Esophagus squamous epithelium (tissue), 5 donors: Measurements from ENCODE around the gene ZBED1. TPM values are rescaled to one million over a fixed set of nuclear protein-coding genes. Genes with fewer than 3 reads are reported as not detected.

Experiments
- DNase-seq: peaks from one replicate; lab custom pipeline; 2025; lab: John Stamatoyannopoulos, UW
- H3K27ac ChIP-seq, 4 donors: fragments of 200-600 bp; sonication (generic); one replicate each; pipeline ENCODE4 v1.5.1; 2016 to 2019; ENCODE audit warnings: mild to moderate bottlenecking in 1 of 4
- H3K27me3 ChIP-seq, 4 donors: fragments of 200-600 bp; sonication (generic); 1 replicate in 3 of 4; 2 replicates in 1 of 4; pipeline versions ENCODE4 v1.5.1 to v1.6.0; 2017 to 2021; ENCODE audit warnings: antibody characterized with exemption in 1 of 4
- H3K36me3 ChIP-seq, 3 donors: fragments of 200-600 bp; sonication (generic); one replicate each; pipeline ENCODE4 v1.5.1; 2016 to 2019
- H3K4me1 ChIP-seq, 3 donors: fragments of 200-600 bp; sonication (generic); one replicate each; pipeline ENCODE4 v1.5.1; 2017 to 2019
- H3K4me3 ChIP-seq, 4 donors: fragments of 200-600 bp; sonication (generic); 1 replicate in 3 of 4; 2 replicates in 1 of 4; pipeline ENCODE4 v1.5.1; 2016 to 2019; ENCODE audit warnings: mild to moderate bottlenecking in 2 of 4, moderate library complexity in 1 of 4
- H3K9me3 ChIP-seq, 3 donors: fragments of 200-600 bp; sonication (generic); one replicate each; pipeline ENCODE4 v1.5.1; 2016 to 2019
- CTCF ChIP-seq, 6 experiments: fragments of 450-650 bp in 4 of 6; fragments of 200-600 bp in 2 of 6; sonication (generic) in 2 of 6; IDR thresholded peaks; one replicate each; pipeline ENCODE4 v1.5.1; 2016 to 2019; ENCODE audit warnings: antibody characterized with exemption in 6 of 6, mild to moderate bottlenecking in 4 of 6, moderate library complexity in 4 of 6
- POLR2A ChIP-seq, 4 donors: fragments of 450-650 bp; IDR thresholded peaks; one replicate each; pipeline ENCODE4 v1.6.1; 2017; ENCODE audit warnings: antibody characterized with exemption in 4 of 4, mild to moderate bottlenecking in 4 of 4, moderate library complexity in 3 of 4
- WGBS, 2 donors: methylation state at CpG; one replicate each; pipeline ENCODE4 v1.1.5; 2018; 5-methylcytosine and 5-hydroxymethylcytosine counted together
- intact Hi-C: fragments of 100-400 bp; cut with DNase I; formaldehyde crosslinking; loops from one replicate; pipeline ENCODE4 v1.15.0; 2022
- total RNA-seq, 4 donors: library from RNA; depleted of rRNA; stranded (reverse); fragments of >200 nt; gene quantifications; one replicate each; pipeline ENCODE4 v1.1.0, GENCODE V29; 2016
- donor health status: DM: yes; HTN: yes; CAD: no.

ZBED1 gene
- total RNA-seq, 4 donors from 2014 or later, result 17.5 to 31.0 (median 25.5) TPM

- Histone ChIP-seq H3K4me1 (no peaks in the 10 kb centered on the region), H3K27ac (no peak overlapping the region), H3K4me3 (no peak overlapping the region), H3K36me3 (no peaks in the 10 kb centered on the region), H3K27me3 (no peaks in the 10 kb centered on the region), H3K9me3 (no peaks in the 10 kb centered on the region)
- no peak for DNase-seq
- WGBS, 2 donors, result 45% methylated on average over 3 of the region's 6 CpGs
- no peak for TF ChIP-seq CTCF (IDR thresholded peaks at IDR 0.05)
- no peak for TF ChIP-seq POLR2A (IDR thresholded peaks at IDR 0.05)
- intact Hi-C loops, result loop anchor here (10.0 kb wide), 1 partner anchor 78 kb away; no protein-coding TSS in a partner anchor
Observed at GRCh38 chrX:2517055-2517454, 16.3 kb upstream of the ZBED1 start.

- WGBS, 2 donors, result 74 to 77% methylated on average over 5 of the region's 5 CpGs
- intact Hi-C loops, result loop anchor here (10.0 kb wide), 1 partner anchor 78 kb away; no protein-coding TSS in a partner anchor
- H3K9me3 ChIP-seq, result no peaks in the 10 kb centered on the region
- no peaks in the 10 kb centered on the region for H3K27me3 ChIP-seq
- DNase-seq, result no peak
- no peaks in the 10 kb centered on the region for H3K4me1 ChIP-seq
- no peak overlapping the region for H3K27ac ChIP-seq
- TF ChIP-seq CTCF (IDR thresholded peaks at IDR 0.05), result no peak
- TF ChIP-seq POLR2A (IDR thresholded peaks at IDR 0.05), result no peak
- no peak overlapping the region for H3K4me3 ChIP-seq
- no peaks in the 10 kb centered on the region for H3K36me3 ChIP-seq
Observed at GRCh38 chrX:2516623-2517022, 15.8 kb upstream of the ZBED1 start.

- no peak overlapping the region for H3K27ac ChIP-seq
- WGBS, 2 donors, result 51 to 64% methylated on average over 5 of the region's 5 CpGs
- DNase-seq, result no peak
- H3K36me3 ChIP-seq, result no peaks in the 10 kb centered on the region
- H3K4me1 ChIP-seq, result no peaks in the 10 kb centered on the region
- H3K27me3 ChIP-seq, result no peaks in the 10 kb centered on the region
- no peak for TF ChIP-seq CTCF (IDR thresholded peaks at IDR 0.05)
- intact Hi-C loops, result loop anchor here (10.0 kb wide), 1 partner anchor 81 kb away; no protein-coding TSS in a partner anchor
- no peaks in the 10 kb centered on the region for H3K9me3 ChIP-seq
- H3K4me3 ChIP-seq, result no peak overlapping the region
Observed at GRCh38 chrX:2514131-2514530, 13.4 kb upstream of the ZBED1 start.

GRCh38 chrX:2513121-2513664 lies 12.4 kb upstream of the ZBED1 start:
- intact Hi-C loops, result loop anchor here (10.0 kb wide), 1 partner anchor 82 kb away; no protein-coding TSS in a partner anchor
- H3K36me3 ChIP-seq, result no peaks in the 10 kb centered on the region
- H3K9me3 ChIP-seq, result no peaks in the 10 kb centered on the region
- H3K27ac ChIP-seq, result no peak overlapping the region
- no peak overlapping the region for H3K4me3 ChIP-seq
- no peak for DNase-seq
- H3K27me3 ChIP-seq, result no peaks in the 10 kb centered on the region
- TF ChIP-seq CTCF (IDR thresholded peaks at IDR 0.05), result no peak
- no peak for TF ChIP-seq POLR2A (IDR thresholded peaks at IDR 0.05)
- WGBS, 2 donors, result 76 to 81% methylated on average over 6 of the region's 6 CpGs
- no peaks in the 10 kb centered on the region for H3K4me1 ChIP-seq

- no peaks in the 10 kb centered on the region for H3K9me3 ChIP-seq
- no peaks in the 10 kb centered on the region for H3K4me1 ChIP-seq
- H3K27me3 ChIP-seq, result no peaks in the 10 kb centered on the region
- intact Hi-C loops, result loop anchor here (10.0 kb wide), 1 partner anchor 82 kb away; no protein-coding TSS in a partner anchor
- no peak overlapping the region for H3K4me3 ChIP-seq
- TF ChIP-seq POLR2A (IDR thresholded peaks at IDR 0.05), result no peak
- no peak for TF ChIP-seq CTCF (IDR thresholded peaks at IDR 0.05)
- no peak overlapping the region for H3K27ac ChIP-seq
- no peaks in the 10 kb centered on the region for H3K36me3 ChIP-seq
- no peak for DNase-seq
- 83 to 87% methylated on average over 7 to 8 of the region's 8 CpGs for WGBS, 2 donors
Observed at GRCh38 chrX:2512501-2512900, 11.7 kb upstream of the ZBED1 start.
